Measurements from ENCODE around the gene CRY2. TPM values are rescaled to one million over a fixed set of nuclear protein-coding genes. Genes with fewer than 3 reads are reported as not detected.

CRY2 gene
- total and polyA plus RNA-seq, 2 experiments from 2014 or later = 9.5 to 15.4 TPM

- no peak for TF ChIP-seq REST (IDR thresholded peaks at IDR 0.05; ENCODE audit: unreplicated experiment)
- TF ChIP-seq ETS1 (IDR thresholded peaks at IDR 0.05) = no peak
- no peak for TF ChIP-seq CREB1 (CRISPR knock-in tag; IDR thresholded peaks at IDR 0.05; ENCODE audit: low read depth)
- TF ChIP-seq ZNF114 (CRISPR knock-in tag; IDR thresholded peaks at IDR 0.05) = no peak
- TF ChIP-seq CTCF (conservative IDR thresholded peaks at IDR 0.05; ENCODE audit: low read depth in 2 of 2) = no peak
- TF ChIP-seq JUNB (IDR thresholded peaks at IDR 0.05; ENCODE audit: unreplicated experiment) = no peak
- no peak for TF ChIP-seq STAT1 (IDR thresholded peaks at IDR 0.05; ENCODE audit: unreplicated experiment)
Measured at GRCh38 chr11:45856044-45856468, 8.8 kb downstream of the CRY2 start (continued).

GRCh38 chr11:45857961-45858474, 10.7 kb downstream of the CRY2 start:
- Mint-ChIP-seq H3K4me1 (peaks cover 47% of the 10 kb centered on the region), H3K4me3 (no peak overlapping the region), H3K27me3 (ENCODE audit: insufficient read depth, low read depth, poor library complexity) (peaks cover 2% of the 10 kb centered on the region), H3K27ac (peak overlapping the region; percentile 51; the same call in 1 of the 2 replicates), H3K9me3 (no peaks in the 10 kb centered on the region), H3K36me3 (ENCODE audit: low read depth) (peaks cover 18% of the 10 kb centered on the region; the same call in 1 of the 3 replicates)
- H3K27ac ChIP-seq (ENCODE audit: low read depth) = no peak overlapping the region; the same call in 1 of the 2 replicates
- no peaks in the 10 kb centered on the region for H3K9me2 ChIP-seq (ENCODE audit: insufficient read depth)
- DNase-seq (ENCODE audit: low spot score) (no peak), ATAC-seq (no peak)
- peaks cover 40% of the 10 kb centered on the region for H3K4me1 ChIP-seq (ENCODE audit: insufficient read depth)
- H4K20me1 ChIP-seq (replicated peaks; ENCODE audit: insufficient read depth) = peaks cover 30% of the 10 kb centered on the region
- peaks cover 9% of the 10 kb centered on the region for H3K79me2 ChIP-seq (replicated peaks; ENCODE audit: insufficient read depth)
- no peak overlapping the region for H3K4me3 ChIP-seq
- no peak overlapping the region for H3K4me2 ChIP-seq
- no peaks in the 10 kb centered on the region for H3K36me3 ChIP-seq (ENCODE audit: insufficient read depth)
- no peak overlapping the region for H2AFZ ChIP-seq
- no peaks in the 10 kb centered on the region for H3F3A ChIP-seq (replicated peaks; ENCODE audit: low read depth)
- no peaks in the 10 kb centered on the region for H3K27me3 ChIP-seq (ENCODE audit: insufficient read depth)
- TF ChIP-seq ZNF331 (CRISPR knock-in tag; IDR thresholded peaks at IDR 0.05; ENCODE audit: low read depth) = no peak
- no peak for TF ChIP-seq CREB1 (CRISPR knock-in tag; IDR thresholded peaks at IDR 0.05; ENCODE audit: low read depth)
- no peak for TF ChIP-seq EZH2phosphoT487 (IDR thresholded peaks at IDR 0.05; ENCODE audit: unreplicated experiment)
- no peak for TF ChIP-seq ZNF462 (CRISPR knock-in tag; IDR thresholded peaks at IDR 0.05)
- TF ChIP-seq POLR2AphosphoS5 (IDR thresholded peaks at IDR 0.05; ENCODE audit: low read depth) = no peak

All from GM23338 (cell line).